Karpas-422 (cell line): ENCODE data around the gene PIP4K2A. TPM values are rescaled to one million over a fixed set of nuclear protein-coding genes. Genes with fewer than 3 reads are reported as not detected.
A peak's percentile ranks its signal among the peaks of the same experiment; 100 is the strongest.

Source experiments
- DNase-seq: peaks from one replicate; pipeline ENCODE4 v3.0.0-alpha.2; 2015
- H2AFZ ChIP-seq: fragments of 200-600 bp; sonication (generic); 2 replicates; pipeline ENCODE4 v1.6.1; 2014; ENCODE audit warnings: antibody characterized with exemption, low read length, mixed read lengths
- H3K27ac ChIP-seq: fragments of 200-600 bp; sonication (generic); 2 replicates; pipeline ENCODE4 v1.5.1; 2014; ENCODE audit warnings: mild to moderate bottlenecking, low read length, moderate library complexity
- H3K27me3 ChIP-seq: fragments of 200-600 bp; sonication (generic); 2 replicates; pipeline ENCODE4 v1.6.1; 2014; ENCODE audit warnings: low read length, mixed read lengths
- H3K36me3 ChIP-seq: fragments of 200-600 bp; sonication (generic); 2 replicates; pipeline ENCODE4 v1.6.1; 2014; ENCODE audit warnings: low read length, mixed read lengths; ENCODE audit not compliant: insufficient read depth
- H3K4me1 ChIP-seq: fragments of 200-600 bp; sonication (generic); 2 replicates; pipeline ENCODE4 v1.6.1; 2014; ENCODE audit warnings: mild to moderate bottlenecking, low read length, mixed read lengths
- H3K4me2 ChIP-seq: fragments of 200-600 bp; sonication (generic); 2 replicates; pipeline ENCODE4 v1.6.1; 2014; ENCODE audit warnings: low read length, low read depth, mild to moderate bottlenecking; ENCODE audit not compliant: poor library complexity, severe bottlenecking
- H3K4me3 ChIP-seq: fragments of 200-600 bp; sonication (generic); 2 replicates; pipeline ENCODE4 v1.5.1; 2014; ENCODE audit warnings: mild to moderate bottlenecking, antibody characterized with exemption, low read length, mixed read lengths
- H3K79me2 ChIP-seq: fragments of 200-600 bp; sonication (generic); 2 replicates; pipeline ENCODE4 v1.6.1; 2014; ENCODE audit warnings: mild to moderate bottlenecking, low read length, mixed read lengths
- H3K9ac ChIP-seq: fragments of 200-600 bp; sonication (generic); 2 replicates; pipeline ENCODE4 v1.6.0; 2014; ENCODE audit warnings: low read length
- H3K9me2 ChIP-seq: fragments of 200-600 bp; sonication (generic), shearing (Covaris generic); replicated peaks from 2 replicates; pipeline ENCODE4 v1.6.0; 2014; ENCODE audit warnings: mild to moderate bottlenecking, low read length, moderate library complexity; ENCODE audit not compliant: insufficient read depth
- H3K9me3 ChIP-seq: fragments of 300-700, 200-600 bp; sonication (generic); 2 replicates; pipeline ENCODE4 v1.6.1; 2014; ENCODE audit warnings: low read length, mixed read lengths
- H4K20me1 ChIP-seq: fragments of 200-600 bp; sonication (generic); 2 replicates; pipeline ENCODE4 v1.6.1; 2014; ENCODE audit warnings: mild to moderate bottlenecking, antibody characterized with exemption, low read length, low read depth; ENCODE audit not compliant: insufficient read depth
- total RNA-seq: library from RNA; depleted of rRNA; stranded (reverse); fragments of >200 nt; shearing (Covaris generic); gene quantifications from 2 replicates; pipeline ENCODE4 v1.2.3, GENCODE V29; 2014; ENCODE audit warnings: low replicate concordance

PIP4K2A gene
- total RNA-seq, 1 experiment from 2014 or later = 32.6 TPM

GRCh38 chr10:22560096-22560912 is 154.1 kb downstream of the PIP4K2A start:
- no peaks in the 10 kb centered on the region for H3K9me3 ChIP-seq
- no peaks in the 10 kb centered on the region for H3K9me2 ChIP-seq
- no peak overlapping the region for H3K4me3 ChIP-seq
- DNase-seq = no peak
- no peaks in the 10 kb centered on the region for H3K4me1 ChIP-seq
- no peak overlapping the region for H3K4me2 ChIP-seq
- no peaks in the 10 kb centered on the region for H4K20me1 ChIP-seq
- no peaks in the 10 kb centered on the region for H3K79me2 ChIP-seq
- no peaks in the 10 kb centered on the region for H3K27me3 ChIP-seq
- H2AFZ ChIP-seq = no peak overlapping the region
- H3K27ac ChIP-seq = no peak overlapping the region
- H3K36me3 ChIP-seq = no peaks in the 10 kb centered on the region
- H3K9ac ChIP-seq = no peak overlapping the region

DNA sequence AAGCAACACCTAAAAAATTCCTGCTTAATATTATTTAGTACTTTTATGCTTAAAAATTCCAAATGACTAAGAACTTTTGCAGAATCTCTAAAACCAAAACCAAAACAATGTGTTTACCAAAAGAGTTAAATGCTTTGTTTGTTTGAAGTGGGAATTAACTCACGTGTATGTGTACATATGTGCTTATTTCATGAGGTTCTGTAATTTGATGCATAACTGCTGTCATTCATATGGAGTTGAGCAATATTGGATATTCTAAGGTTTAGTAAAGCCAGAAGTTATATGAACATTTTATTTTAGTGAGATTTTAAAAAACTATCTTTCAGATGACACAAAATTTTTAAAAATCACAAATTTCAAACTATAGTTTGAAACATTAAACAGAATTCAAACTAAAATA is 157.1 kb downstream of the PIP4K2A start:
- Histone ChIP-seq H3K4me1 (no peaks in the 10 kb centered on the region), H3K27me3 (no peaks in the 10 kb centered on the region), H3K4me2 (no peak overlapping the region), H2AFZ (no peak overlapping the region), H3K4me3 (no peak overlapping the region), H3K9ac (no peak overlapping the region), H4K20me1 (no peaks in the 10 kb centered on the region), H3K79me2 (no peaks in the 10 kb centered on the region), H3K36me3 (no peaks in the 10 kb centered on the region), H3K27ac (no peak overlapping the region), H3K9me3 (no peaks in the 10 kb centered on the region), H3K9me2 (no peaks in the 10 kb centered on the region)
- no peak for DNase-seq

GRCh38 chr10:22556774-22557173 is 157.6 kb downstream of the PIP4K2A start:
- Histone ChIP-seq H3K36me3 (no peaks in the 10 kb centered on the region), H3K9ac (no peak overlapping the region), H4K20me1 (no peaks in the 10 kb centered on the region), H3K79me2 (no peaks in the 10 kb centered on the region), H3K27ac (no peak overlapping the region), H3K4me2 (no peak overlapping the region), H3K9me3 (no peaks in the 10 kb centered on the region), H3K9me2 (no peaks in the 10 kb centered on the region), H2AFZ (no peak overlapping the region), H3K27me3 (no peaks in the 10 kb centered on the region), H3K4me1 (no peaks in the 10 kb centered on the region), H3K4me3 (no peak overlapping the region)
- DNase-seq = no peak

DNA sequence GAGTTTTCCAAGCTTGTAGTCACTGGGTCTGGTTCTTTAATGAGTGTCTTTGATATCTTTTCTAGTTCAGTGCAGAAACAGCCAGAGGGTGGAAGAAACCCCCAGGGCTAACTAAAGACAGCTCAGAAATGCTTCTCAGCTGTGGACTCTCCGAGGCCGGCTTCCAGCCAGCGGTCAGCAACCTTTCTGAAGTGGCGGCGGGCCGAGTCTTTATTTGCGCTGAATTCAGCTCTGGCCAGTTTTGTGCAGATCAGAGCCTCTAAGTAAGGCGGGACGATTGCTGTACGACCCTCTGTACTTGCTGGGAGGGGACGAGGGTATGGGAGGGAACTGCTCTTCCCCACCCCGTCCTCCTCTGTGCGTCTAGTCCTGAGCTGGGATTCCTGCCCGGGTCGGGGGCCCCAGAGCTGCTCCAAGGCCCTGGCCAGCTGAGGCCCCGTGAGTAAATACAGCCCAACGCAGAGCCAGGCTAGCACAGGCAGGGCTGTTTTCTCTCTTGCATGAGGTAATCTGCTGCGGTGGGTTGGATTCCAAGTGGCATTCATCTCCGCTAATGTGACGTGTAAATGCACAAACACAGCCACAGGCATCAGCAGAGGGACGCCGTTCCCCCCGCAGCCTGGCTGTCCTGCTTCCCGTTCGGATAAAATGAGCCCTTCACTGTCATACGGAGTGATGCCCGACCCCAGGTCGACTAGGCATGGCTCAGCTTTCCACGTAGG is 159.8 kb downstream of the PIP4K2A start:
- Histone ChIP-seq H3K4me2 (no peak overlapping the region), H3K9me3 (no peaks in the 10 kb centered on the region), H3K36me3 (no peaks in the 10 kb centered on the region), H3K27me3 (no peaks in the 10 kb centered on the region), H3K27ac (no peak overlapping the region), H3K79me2 (no peaks in the 10 kb centered on the region), H3K9ac (no peak overlapping the region), H4K20me1 (no peaks in the 10 kb centered on the region), H2AFZ (no peak overlapping the region), H3K4me3 (no peak overlapping the region), H3K9me2 (no peaks in the 10 kb centered on the region), H3K4me1 (no peaks in the 10 kb centered on the region)
- DNase-seq = no peak

DNA sequence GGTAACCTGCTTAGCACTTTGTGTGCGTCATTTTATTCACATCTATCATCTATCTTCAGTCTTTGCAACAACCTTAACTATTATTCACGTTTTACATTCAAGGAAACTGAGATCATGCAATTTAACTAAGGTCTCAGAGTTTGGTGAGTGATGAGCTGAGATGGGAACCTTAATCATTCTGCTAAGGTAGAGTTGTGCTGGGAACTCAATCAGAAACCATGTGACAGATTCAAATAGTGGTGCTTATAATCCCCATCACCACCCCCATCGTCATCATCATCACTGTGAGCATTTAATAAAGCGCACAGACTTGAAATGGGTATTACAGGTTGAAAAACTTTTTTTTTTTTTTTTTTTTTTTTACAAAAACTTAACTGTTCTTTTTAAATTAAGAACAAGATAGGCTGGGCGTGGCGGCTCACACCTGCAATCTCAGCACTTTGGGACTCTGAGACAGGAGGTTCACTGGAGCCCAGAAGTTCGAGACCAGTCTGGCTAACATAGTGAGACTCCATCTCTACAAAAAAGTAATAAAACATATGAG is 160.9 kb downstream of the PIP4K2A start:
- H3K79me2 ChIP-seq = no peaks in the 10 kb centered on the region
- no peaks in the 10 kb centered on the region for H3K36me3 ChIP-seq

DNA sequence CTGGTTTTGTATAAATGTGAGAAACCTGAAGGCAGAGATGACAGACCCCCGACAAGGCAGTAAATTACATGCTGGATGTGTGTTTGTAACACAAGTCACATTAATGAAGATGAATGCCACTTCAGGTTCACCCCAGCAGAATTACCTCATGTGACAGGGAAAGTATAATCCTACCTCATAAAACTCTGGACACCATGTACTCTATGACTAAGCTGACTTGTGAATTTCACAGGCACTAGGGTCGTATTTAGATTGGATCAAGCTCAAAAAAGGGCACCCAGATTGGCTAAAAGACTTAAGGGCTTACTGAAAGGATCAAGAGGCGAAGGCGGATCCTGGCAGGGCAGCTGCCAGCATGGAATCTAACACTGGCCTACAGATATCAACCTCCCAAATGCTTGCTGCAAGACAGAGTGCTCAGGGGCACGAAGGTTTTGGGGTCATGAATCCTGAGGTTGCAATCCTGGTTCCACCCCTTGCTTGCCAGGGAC is 161.4 kb downstream of the PIP4K2A start:
- no peak overlapping the region for H3K9ac ChIP-seq
- no peaks in the 10 kb centered on the region for H3K9me3 ChIP-seq
- H3K9me2 ChIP-seq = no peaks in the 10 kb centered on the region
- H3K4me2 ChIP-seq = no peak overlapping the region
- no peak overlapping the region for H3K4me3 ChIP-seq
- no peaks in the 10 kb centered on the region for H3K36me3 ChIP-seq
- DNase-seq = no peak
- H3K27me3 ChIP-seq = no peaks in the 10 kb centered on the region
- no peak overlapping the region for H2AFZ ChIP-seq
- H4K20me1 ChIP-seq = no peaks in the 10 kb centered on the region
- no peaks in the 10 kb centered on the region for H3K79me2 ChIP-seq
- H3K27ac ChIP-seq = no peak overlapping the region
- no peaks in the 10 kb centered on the region for H3K4me1 ChIP-seq

More for the DNA sequence above, 160.9 kb downstream of the PIP4K2A start:
- Histone ChIP-seq H4K20me1 (no peaks in the 10 kb centered on the region), H2AFZ (no peak overlapping the region), H3K4me3 (no peak overlapping the region), H3K4me2 (no peak overlapping the region), H3K27me3 (no peaks in the 10 kb centered on the region), H3K9me2 (no peaks in the 10 kb centered on the region), H3K4me1 (no peaks in the 10 kb centered on the region), H3K9me3 (no peaks in the 10 kb centered on the region), H3K27ac (no peak overlapping the region), H3K9ac (no peak overlapping the region)
- DNase-seq = no peak

GRCh38 chr10:22551681-22552365 is 162.6 kb downstream of the PIP4K2A start:
- Histone ChIP-seq H3K4me1 (no peaks in the 10 kb centered on the region), H3K27me3 (no peaks in the 10 kb centered on the region), H3K36me3 (no peaks in the 10 kb centered on the region), H3K79me2 (no peaks in the 10 kb centered on the region), H2AFZ (no peak overlapping the region), H3K4me2 (no peak overlapping the region), H3K27ac (no peak overlapping the region), H3K9me2 (no peaks in the 10 kb centered on the region), H4K20me1 (no peaks in the 10 kb centered on the region), H3K9ac (no peak overlapping the region), H3K4me3 (no peak overlapping the region), H3K9me3 (no peaks in the 10 kb centered on the region)
- no peak for DNase-seq

DNA sequence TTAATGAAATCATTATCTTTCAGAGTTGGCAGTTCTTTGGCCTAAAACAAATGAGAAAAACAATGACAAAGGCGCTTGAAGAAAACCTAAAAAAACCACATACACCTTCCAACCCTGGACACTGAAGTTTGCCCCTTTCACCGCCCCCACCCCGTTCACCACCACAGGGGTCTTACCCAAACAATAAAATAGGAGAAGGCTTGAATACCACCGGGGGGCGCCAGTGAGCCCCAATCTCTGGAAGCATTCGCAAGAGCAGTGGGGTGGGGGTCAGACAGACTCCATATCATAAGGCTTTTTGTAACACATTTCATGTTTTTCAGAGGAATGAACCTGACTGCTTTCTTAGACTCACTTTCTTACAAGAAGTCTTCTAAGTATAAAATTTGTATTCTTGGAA is 163.6 kb downstream of the PIP4K2A start:
- H3K4me3 ChIP-seq = no peak overlapping the region
- no peaks in the 10 kb centered on the region for H3K9me2 ChIP-seq
- H3K27ac ChIP-seq = no peak overlapping the region
- no peak overlapping the region for H2AFZ ChIP-seq
- no peaks in the 10 kb centered on the region for H4K20me1 ChIP-seq
- H3K9ac ChIP-seq = no peak overlapping the region
- H3K9me3 ChIP-seq = no peaks in the 10 kb centered on the region
- H3K27me3 ChIP-seq = no peaks in the 10 kb centered on the region
- no peaks in the 10 kb centered on the region for H3K36me3 ChIP-seq
- no peaks in the 10 kb centered on the region for H3K4me1 ChIP-seq
- no peaks in the 10 kb centered on the region for H3K79me2 ChIP-seq
- peak; percentile 82 for DNase-seq
- H3K4me2 ChIP-seq = no peak overlapping the region
